Fibroblast of lung (primary cell): ENCODE data around the gene NAXD.

Experiments used
- CTCF ChIP-seq, 2 donors: IDR thresholded peaks in 1 of 2; conservative IDR thresholded peaks in 1 of 2; 1 replicate in 1 of 2; 2 replicates in 1 of 2; pipeline ENCODE4 v1.5.1; 2011 to 2012; ENCODE audit warnings: low read length in 2 of 2, control low read depth in 1 of 2, inconsistent platforms in 1 of 2, low read depth in 1 of 2, mild to moderate bottlenecking in 1 of 2
- EZH2 ChIP-seq: IDR thresholded peaks from 2 replicates; pipeline ENCODE4 v1.5.1; 2012; ENCODE audit warnings: low read length, control low read depth, mild to moderate bottlenecking; ENCODE audit errors: missing control alignments

DNA sequence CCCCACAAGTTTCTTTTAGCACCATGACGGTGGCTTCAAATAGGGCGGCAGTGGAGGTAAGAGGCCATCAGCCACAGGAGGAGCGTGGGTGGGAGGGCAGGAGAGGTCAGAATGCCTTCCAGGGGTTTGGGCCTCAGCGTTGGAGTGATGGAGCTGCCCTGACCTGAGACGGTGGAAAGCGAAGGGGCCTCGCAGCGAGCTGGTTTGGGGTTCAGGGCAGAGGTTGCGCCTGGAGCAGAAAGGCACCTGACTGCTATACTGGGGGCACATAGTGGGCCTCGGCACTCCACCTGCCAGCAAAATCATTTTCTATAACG lies 382 bp upstream of the NAXD start:
- TF ChIP-seq CTCF (conservative IDR thresholded peaks at IDR 0.05 in 1 of 2, IDR thresholded peaks at IDR 0.05 in 1 of 2; ENCODE audit: low read depth in 1 of 2, low read length in 2 of 2) (no peak), EZH2 (no peak)
